Peyer's patch (tissue), 4 donors: ENCODE measurements around the gene FN1.

Source experiments
- CTCF ChIP-seq, 6 experiments: fragments of 450-650 bp in 4 of 6; fragments of 200-600 bp in 2 of 6; sonication (generic) in 1 of 6; IDR thresholded peaks; one replicate each; pipeline ENCODE4 v1.5.1; 2017 to 2019; ENCODE audit warnings: antibody characterized with exemption in 6 of 6, mild to moderate bottlenecking in 3 of 6, moderate library complexity in 1 of 6
- POLR2A ChIP-seq, 2 donors: fragments of 450-650 bp; IDR thresholded peaks; one replicate each; pipeline ENCODE4 v1.5.1; 2017; ENCODE audit warnings: antibody characterized with exemption in 2 of 2, mild to moderate bottlenecking in 2 of 2, moderate library complexity in 2 of 2

GRCh38 chr2:215364157-215365155 is 71.4 kb downstream of the FN1 start:
- TF ChIP-seq CTCF (IDR thresholded peaks at IDR 0.05) = no peak
- no peak for TF ChIP-seq POLR2A (IDR thresholded peaks at IDR 0.05)
